Dermis blood vessel endothelial cell (primary cell): ENCODE data around the gene HENMT1. TPM values are rescaled to one million over a fixed set of nuclear protein-coding genes. Genes with fewer than 3 reads are reported as not detected.
"Not testable (repeated sequence)": the region's sequence is repeated elsewhere in the genome, so short reads cannot be mapped to it uniquely, and the experiment has no call there.

ENCODE experiments used
- DNase-seq: peaks from one replicate; pipeline ENCODE4 v3.0.0; 2010
- total RNA-seq: library from RNA; depleted of rRNA; stranded (reverse); fragments of >200 nt; gene quantifications from 2 replicates; pipeline ENCODE4 v1.2.3, GENCODE V29; 2014

HENMT1 gene
- total RNA-seq, result 1.5 and 2.7 TPM in 2 replicates

GRCh38 chr1:108661030-108661609 lies at the start of gene HENMT1:
TSS of gene HENMT1 (minus strand) at chr1:108661093. CDS start at chr1:108659884, 1,209 bp downstream.
- DNase-seq, result peak; percentile 78

GRCh38 chr1:108708691-108709660 lies 48.1 kb upstream of the HENMT1 start:
- DNase-seq, result peak; percentile 18

DNA sequence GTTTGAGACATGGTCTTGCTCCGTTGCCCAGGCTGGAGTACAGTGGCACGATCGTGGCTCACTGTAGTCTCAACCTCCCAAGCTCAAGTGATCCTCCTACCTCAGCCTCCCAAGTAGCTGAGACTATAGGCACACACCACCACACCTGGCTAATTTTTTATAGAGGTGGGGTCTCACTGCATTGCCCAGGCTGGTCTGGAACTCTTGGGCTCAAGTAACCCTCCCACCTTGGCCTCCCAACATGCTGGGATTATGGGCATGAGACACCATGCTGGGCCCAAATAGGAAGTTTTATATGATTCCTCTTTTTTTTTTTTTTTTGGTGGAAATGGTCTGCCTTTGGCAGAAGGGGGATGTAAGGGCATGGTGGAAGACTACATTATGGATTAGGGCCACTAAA lies 45.8 kb upstream of the HENMT1 start:
- DNase-seq, result no peak

GRCh38 chr1:108704496-108704895 lies 43.6 kb upstream of the HENMT1 start:
- peak; percentile 49 for DNase-seq

- DNase-seq, result no peak
Measured at GRCh38 chr1:108703939-108704338, 43.0 kb upstream of the HENMT1 start.

GRCh38 chr1:108702109-108702508 lies 41.2 kb upstream of the HENMT1 start:
- not testable (repeated sequence) for DNase-seq

GRCh38 chr1:108701176-108701849 lies 40.4 kb upstream of the HENMT1 start:
- no peak for DNase-seq

DNA sequence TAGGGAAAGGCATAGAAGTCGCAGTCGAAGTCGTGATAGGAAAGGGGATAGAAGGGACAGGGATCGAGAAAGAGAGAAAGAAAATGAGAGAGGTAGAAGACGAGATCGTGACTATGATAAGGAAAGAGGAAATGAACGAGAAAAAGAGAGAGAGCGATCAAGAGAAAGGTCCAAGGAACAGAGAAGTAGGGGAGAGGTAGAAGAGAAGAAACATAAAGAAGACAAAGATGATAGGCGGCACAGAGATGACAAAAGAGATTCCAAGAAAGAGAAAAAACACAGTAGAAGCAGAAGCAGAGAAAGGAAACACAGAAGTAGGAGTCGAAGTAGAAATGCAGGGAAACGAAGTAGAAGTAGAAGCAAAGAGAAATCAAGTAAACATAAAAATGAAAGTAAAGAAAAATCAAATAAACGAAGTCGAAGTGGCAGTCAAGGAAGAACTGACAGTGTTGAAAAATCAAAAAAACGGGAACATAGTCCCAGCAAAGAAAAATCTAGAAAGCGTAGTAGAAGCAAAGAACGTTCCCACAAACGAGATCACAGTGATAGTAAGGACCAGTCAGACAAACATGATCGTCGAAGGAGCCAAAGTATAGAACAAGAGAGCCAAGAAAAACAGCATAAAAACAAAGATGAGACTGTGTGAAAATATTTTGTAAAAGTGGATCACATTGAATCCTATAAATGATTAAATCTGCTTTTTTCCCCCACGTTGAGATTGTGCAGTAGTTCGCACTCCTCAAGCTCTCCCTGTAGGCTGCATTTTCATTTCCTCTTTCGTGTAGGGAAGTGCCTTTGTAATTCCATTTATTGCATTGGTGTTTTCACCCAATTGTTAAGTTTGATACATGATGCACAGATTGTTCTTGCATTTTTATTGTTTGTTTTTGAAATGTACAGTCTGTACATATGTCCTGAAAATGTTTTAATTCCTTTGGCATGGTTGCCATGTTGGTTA lies 38.8 kb upstream of the HENMT1 start:
- DNase-seq, result no peak

DNA sequence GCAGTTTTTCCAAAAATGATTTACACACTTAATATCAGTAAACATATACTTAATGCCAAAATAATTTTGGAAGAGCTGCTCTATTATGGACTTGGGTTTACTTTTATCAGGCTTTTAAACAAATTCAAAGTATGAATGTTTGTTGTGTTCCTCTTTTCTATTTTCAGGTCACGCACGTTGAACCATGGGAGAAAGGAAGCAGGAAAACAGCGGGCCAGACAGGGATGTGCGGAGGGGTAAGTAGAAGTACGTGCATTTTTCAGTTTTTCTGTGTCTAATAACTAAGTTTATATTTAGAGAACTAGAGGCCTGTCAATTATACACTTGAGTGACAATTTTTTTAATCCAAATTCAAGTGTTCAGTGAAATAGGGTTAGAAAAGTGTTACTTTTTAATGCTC lies 34.6 kb upstream of the HENMT1 start:
- DNase-seq, result no peak

DNA sequence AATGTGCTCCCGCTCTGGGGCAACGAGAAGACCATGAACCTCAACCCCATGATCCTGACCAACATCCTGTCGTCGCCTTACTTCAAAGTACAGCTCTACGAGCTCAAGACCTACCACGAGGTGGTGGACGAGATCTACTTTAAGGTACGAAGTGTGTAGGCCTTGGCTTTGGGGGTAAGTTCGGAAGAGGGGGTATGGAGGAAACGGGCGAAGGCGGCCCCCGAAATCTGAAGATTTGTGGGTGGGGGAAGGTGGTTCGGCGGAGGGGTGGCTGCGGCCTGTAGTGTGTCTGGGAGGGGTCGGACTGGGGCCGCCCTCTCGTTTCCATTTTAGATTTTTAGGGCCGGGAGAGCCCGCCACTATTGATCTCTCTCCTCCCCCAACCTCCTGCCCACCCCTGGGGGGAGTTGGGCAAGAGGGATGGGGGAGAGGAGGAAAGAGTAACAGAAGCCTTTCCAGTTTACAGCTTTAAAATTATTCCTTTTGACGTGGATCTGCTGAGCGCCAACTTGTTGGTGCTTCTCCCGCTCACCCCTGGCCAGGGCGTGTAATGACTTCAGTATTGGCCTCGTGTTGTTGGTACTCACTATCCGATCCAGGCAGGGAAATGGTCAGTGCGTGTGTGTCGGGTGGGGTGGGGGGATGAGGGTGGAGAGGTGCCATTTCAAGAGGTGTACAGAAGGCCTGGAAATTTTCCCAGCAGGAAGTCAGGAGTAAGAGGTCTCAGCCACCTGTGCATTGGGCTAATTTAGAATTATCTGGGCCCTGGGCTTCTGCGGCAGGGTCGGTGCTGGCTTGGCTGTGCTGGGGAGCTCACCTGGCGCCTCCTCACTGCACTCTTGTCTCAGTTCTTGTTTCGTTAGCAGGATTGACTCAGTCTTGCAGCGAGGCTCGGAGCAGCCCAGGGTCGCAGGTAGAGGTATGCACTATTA lies 32.1 kb upstream of the HENMT1 start:
- DNase-seq, result peak; percentile 83

- peak; percentile 95 for DNase-seq
Measured at GRCh38 chr1:108691942-108692723, 31.2 kb upstream of the HENMT1 start, which contains the start of gene PRPF38B. TSS of gene PRPF38B (plus strand) at chr1:108692310. CDS start at chr1:108692592, 282 bp downstream.

DNA sequence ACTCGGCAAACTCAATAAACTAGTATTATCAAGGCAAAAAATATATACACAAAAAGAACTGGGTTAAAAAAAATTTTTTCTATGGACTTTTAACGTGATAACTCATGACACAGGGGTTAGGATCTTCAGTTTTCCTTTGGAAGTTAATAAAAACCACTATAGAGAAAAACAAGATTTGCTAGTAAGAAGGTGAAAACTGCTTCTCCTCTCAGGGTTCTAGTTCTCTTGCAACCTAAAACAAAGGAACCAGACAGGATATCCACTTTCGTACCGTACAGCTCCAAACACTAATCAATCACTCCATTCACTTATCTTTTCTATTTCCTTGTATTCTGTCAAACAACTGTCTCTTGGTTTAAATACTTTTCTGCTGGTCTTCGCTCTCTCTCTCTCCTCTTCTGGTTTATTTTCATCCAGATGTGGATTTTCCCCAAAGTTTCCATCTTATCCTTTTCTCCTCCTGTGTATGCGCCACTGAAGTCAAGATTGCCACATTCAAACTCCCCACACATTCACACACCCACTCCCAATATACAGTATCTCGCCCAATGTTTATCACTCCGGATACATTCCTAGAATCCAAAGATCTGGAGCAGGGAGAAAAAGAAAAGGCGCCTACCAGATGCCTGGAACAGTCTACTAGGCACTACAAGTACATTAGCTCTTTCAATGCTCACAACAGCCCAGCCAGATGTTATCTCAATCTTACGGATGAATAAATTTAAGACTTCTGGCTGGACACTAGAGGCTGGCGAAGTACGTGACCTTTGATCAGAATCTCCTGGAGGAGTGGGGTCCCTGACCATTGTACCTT lies 30.4 kb upstream of the HENMT1 start:
- DNase-seq, result no peak

GRCh38 chr1:108686614-108687313 lies 25.9 kb upstream of the HENMT1 start:
- DNase-seq, result no peak

DNA sequence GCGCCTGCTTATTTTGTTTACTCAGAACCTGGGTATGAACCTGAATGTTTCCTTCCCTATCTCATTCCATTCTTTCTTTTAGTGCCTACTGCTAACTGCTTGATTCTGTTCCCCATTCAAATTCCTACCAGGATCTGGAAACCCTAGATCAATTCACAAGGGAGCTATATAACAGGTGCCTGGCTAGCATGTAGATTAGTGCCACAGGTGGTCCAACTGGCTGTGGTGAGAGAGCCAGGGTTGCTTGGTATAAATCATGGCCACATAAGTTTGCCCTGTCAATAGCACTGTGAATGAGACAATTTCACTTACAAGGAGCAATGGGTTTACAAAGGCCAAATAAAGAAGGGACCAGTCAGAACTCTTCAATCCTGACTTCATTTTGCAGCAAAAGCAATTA lies 24.6 kb upstream of the HENMT1 start:
- no peak for DNase-seq

- not testable (repeated sequence) for DNase-seq
Measured at GRCh38 chr1:108681701-108682100, 20.8 kb upstream of the HENMT1 start.

GRCh38 chr1:108679586-108680213 lies 18.8 kb upstream of the HENMT1 start:
- DNase-seq, result peak; percentile 64

DNA sequence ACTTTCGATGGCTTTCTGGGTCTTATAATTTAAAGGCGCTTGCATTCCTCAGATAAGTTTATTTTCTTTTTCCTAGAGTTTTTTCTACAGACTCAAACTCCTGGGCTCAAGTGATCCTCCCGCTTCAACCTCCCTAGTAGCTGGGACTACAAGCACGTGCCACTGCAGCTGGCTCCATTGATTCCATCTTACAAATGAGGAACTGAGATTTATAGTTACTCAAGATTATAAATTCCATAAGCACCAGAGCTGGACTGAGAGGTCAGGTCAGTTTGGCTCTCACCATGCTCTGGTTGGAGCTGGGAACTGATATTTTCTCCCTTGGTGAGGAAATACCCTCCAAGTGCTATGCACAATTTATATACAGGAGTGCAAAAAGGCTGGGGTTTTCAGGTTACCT lies 17.8 kb upstream of the HENMT1 start:
- no peak for DNase-seq

DNA sequence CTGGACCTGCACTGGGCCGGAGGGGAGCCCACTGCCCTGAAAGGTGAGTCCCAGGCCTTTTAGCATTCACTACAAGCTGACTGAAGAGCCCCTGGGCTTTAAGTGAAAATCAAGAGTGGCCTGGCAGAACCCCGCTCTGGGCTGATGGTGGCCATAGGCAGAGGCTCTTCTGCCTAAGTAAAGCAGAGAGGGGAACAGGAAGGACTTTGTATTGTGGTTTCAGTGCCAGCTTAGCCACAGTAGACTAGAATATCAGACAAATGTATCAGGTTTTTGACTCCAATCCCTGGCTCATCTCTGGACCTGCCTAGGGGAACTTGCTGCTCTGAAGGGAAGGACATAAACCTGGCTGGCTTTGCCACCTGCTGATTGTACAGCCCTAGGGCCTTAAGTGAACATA lies 10.2 kb upstream of the HENMT1 start:
- DNase-seq, result no peak
